Measurements from ENCODE around the gene NSF. TPM values are rescaled to one million over a fixed set of nuclear protein-coding genes. Genes with fewer than 3 reads are reported as not detected.

The NSF gene
- total RNA-seq, 2 experiments from 2014 or later = 17.7 to 19.1 TPM

GRCh38 chr17:46737326-46737725 lies 146.9 kb downstream of the NSF start:
- TF ChIP-seq, protein P1, sequence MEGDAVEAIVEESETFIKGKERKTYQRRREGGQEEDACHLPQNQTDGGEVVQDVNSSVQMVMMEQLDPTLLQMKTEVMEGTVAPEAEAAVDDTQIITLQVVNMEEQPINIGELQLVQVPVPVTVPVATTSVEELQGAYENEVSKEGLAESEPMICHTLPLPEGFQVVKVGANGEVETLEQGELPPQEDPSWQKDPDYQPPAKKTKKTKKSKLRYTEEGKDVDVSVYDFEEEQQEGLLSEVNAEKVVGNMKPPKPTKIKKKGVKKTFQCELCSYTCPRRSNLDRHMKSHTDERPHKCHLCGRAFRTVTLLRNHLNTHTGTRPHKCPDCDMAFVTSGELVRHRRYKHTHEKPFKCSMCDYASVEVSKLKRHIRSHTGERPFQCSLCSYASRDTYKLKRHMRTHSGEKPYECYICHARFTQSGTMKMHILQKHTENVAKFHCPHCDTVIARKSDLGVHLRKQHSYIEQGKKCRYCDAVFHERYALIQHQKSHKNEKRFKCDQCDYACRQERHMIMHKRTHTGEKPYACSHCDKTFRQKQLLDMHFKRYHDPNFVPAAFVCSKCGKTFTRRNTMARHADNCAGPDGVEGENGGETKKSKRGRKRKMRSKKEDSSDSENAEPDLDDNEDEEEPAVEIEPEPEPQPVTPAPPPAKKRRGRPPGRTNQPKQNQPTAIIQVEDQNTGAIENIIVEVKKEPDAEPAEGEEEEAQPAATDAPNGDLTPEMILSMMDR (IDR thresholded peaks at IDR 0.05) = no peak
- ChIA-PET CTCF (no interaction called here), POLR2A (no interaction called here)
- DNase-seq = no peak
- H3K4me1 ChIP-seq (ENCODE audit: insufficient read depth, low read length) = no peaks in the 10 kb centered on the region
- no peaks in the 10 kb centered on the region for H3K27me3 ChIP-seq (ENCODE audit: control insufficient read depth in 1 of 2, insufficient read depth in 2 of 2, low read length in 2 of 2)
- H3K27me3 Mint-ChIP-seq = no peaks in the 10 kb centered on the region
- H3K36me3 ChIP-seq (ENCODE audit: insufficient read depth, low read length) = peaks cover 10% of the 10 kb centered on the region
- H3K4me1 Mint-ChIP-seq (ENCODE audit: low read depth) = no peaks in the 10 kb centered on the region
- no peak for ATAC-seq (ENCODE audit: poor library complexity)
- H3K36me3 Mint-ChIP-seq (ENCODE audit: low read depth) = peaks cover 46% of the 10 kb centered on the region
- H3K27ac ChIP-seq (ENCODE audit: low read depth in 1 of 2, low read length in 2 of 2) = no peak overlapping the region
- no peaks in the 10 kb centered on the region for H3K9me3 ChIP-seq (ENCODE audit: control insufficient read depth in 1 of 2, insufficient read depth in 1 of 2, low read length in 2 of 2)
- H3K27ac Mint-ChIP-seq = no peak overlapping the region
- no peaks in the 10 kb centered on the region for H3K9me3 Mint-ChIP-seq
- intact Hi-C loops (cut with DNase I, micrococcal nuclease) = no loop called here
- H3K4me3 Mint-ChIP-seq = no peak overlapping the region
- no peak overlapping the region for H3K4me3 ChIP-seq (ENCODE audit: low read length)

DNA sequence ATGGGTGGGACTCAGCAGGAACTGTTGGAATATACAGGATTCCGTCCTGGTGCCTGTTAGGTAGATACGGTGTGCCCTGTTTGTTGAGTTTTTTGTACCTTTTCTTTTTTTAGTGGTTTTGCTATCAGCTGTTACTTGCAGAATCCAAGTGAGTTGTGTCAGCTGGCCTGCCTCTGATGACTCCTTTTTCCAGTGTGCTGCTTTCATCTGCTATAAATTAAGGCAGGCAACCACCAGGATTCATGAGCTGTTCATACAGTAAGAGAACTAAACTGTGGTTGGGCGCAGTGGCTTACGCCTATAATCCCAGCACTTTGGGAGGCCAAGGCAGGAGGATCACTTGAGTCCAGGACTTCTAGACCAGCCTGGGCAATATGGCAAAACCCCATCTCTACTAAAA lies 148.1 kb downstream of the NSF start:
- Histone ChIP-seq H3K4me3 (ENCODE audit: low read length) (no peak overlapping the region), H3K27me3 (ENCODE audit: control insufficient read depth in 1 of 2, insufficient read depth in 2 of 2, low read length in 2 of 2) (no peaks in the 10 kb centered on the region), H3K9me3 (ENCODE audit: control insufficient read depth in 1 of 2, insufficient read depth in 1 of 2, low read length in 2 of 2) (no peaks in the 10 kb centered on the region), H3K36me3 (ENCODE audit: insufficient read depth, low read length) (peaks cover 10% of the 10 kb centered on the region), H3K4me1 (ENCODE audit: insufficient read depth, low read length) (no peaks in the 10 kb centered on the region), H3K27ac (ENCODE audit: low read depth in 1 of 2, low read length in 2 of 2) (no peak overlapping the region)
- H3K27ac Mint-ChIP-seq = no peak overlapping the region
- peaks cover 47% of the 10 kb centered on the region for H3K36me3 Mint-ChIP-seq (ENCODE audit: low read depth)
- H3K27me3 Mint-ChIP-seq = no peaks in the 10 kb centered on the region
- H3K9me3 Mint-ChIP-seq = no peaks in the 10 kb centered on the region
- DNase-seq = no peak
- intact Hi-C loops (cut with DNase I, micrococcal nuclease) = no loop called here
- no peak overlapping the region for H3K4me3 Mint-ChIP-seq
- ATAC-seq (ENCODE audit: poor library complexity) = no peak
- CTCF ChIA-PET = no interaction called here
- TF ChIP-seq, protein P1 (IDR thresholded peaks at IDR 0.05) = no peak
- H3K4me1 Mint-ChIP-seq (ENCODE audit: low read depth) = no peaks in the 10 kb centered on the region
- POLR2A ChIA-PET = no interaction called here

GRCh38 chr17:46739982-46740381 lies 149.5 kb downstream of the NSF start:
- no peak for ATAC-seq (ENCODE audit: poor library complexity)
- DNase-seq = no peak
- Histone ChIP-seq H3K27ac (ENCODE audit: low read depth in 1 of 2, low read length in 2 of 2) (no peak overlapping the region), H3K36me3 (ENCODE audit: insufficient read depth, low read length) (peaks cover 9% of the 10 kb centered on the region), H3K4me1 (ENCODE audit: insufficient read depth, low read length) (no peaks in the 10 kb centered on the region), H3K27me3 (ENCODE audit: control insufficient read depth in 1 of 2, insufficient read depth in 2 of 2, low read length in 2 of 2) (no peaks in the 10 kb centered on the region), H3K9me3 (ENCODE audit: control insufficient read depth in 1 of 2, insufficient read depth in 1 of 2, low read length in 2 of 2) (no peaks in the 10 kb centered on the region), H3K4me3 (ENCODE audit: low read length) (no peak overlapping the region)
- POLR2A ChIA-PET = no interaction called here
- no peaks in the 10 kb centered on the region for H3K9me3 Mint-ChIP-seq
- no peak overlapping the region for H3K4me3 Mint-ChIP-seq
- H3K36me3 Mint-ChIP-seq (ENCODE audit: low read depth) = peaks cover 50% of the 10 kb centered on the region
- no peaks in the 10 kb centered on the region for H3K27me3 Mint-ChIP-seq
- intact Hi-C loops (cut with DNase I, micrococcal nuclease) = no loop called here
- TF ChIP-seq, protein P1 (IDR thresholded peaks at IDR 0.05) = no peak
- H3K4me1 Mint-ChIP-seq (ENCODE audit: low read depth) = no peaks in the 10 kb centered on the region
- H3K27ac Mint-ChIP-seq = no peak overlapping the region
- CTCF ChIA-PET = no interaction called here
